ENCODE measurements around the gene VASH1.

The VASH1 gene

DNA sequence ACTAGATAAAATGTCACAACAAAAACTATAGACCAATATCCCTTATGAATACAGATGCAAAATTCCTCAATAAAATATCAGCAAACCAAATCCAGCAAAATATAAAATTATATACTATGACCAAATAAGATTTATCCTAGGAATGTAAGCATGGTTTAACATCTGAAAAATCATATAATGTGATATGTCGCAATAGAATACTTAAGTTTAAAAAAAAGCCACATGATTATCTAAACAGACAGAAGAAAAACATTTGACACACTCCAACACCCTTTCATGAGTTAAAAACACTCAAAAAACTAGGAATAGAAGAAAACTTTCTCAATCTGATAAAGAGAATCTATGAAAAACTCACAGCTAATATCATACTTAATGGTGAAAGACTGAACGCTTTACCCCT is 31.2 kb downstream of the VASH1 start:
- no peak overlapping the region for H3K27ac ChIP-seq (replicated peaks)
- no peak for DNase-seq (ENCODE audit: low read depth in 1 of 2, low spot score in 1 of 2)
- H3K4me3 ChIP-seq (replicated peaks; ENCODE audit: insufficient read depth, low read length): no peak overlapping the region
- TF ChIP-seq SPI1 (IDR thresholded peaks at IDR 0.05; ENCODE audit: borderline replicate concordance, low read depth) (no peak), REST (IDR thresholded peaks at IDR 0.05; ENCODE audit: insufficient replicate concordance, low read depth) (no peak), GABPA (IDR thresholded peaks at IDR 0.05; ENCODE audit: low read depth) (no peak)
- TF ChIP-seq, protein P1, sequence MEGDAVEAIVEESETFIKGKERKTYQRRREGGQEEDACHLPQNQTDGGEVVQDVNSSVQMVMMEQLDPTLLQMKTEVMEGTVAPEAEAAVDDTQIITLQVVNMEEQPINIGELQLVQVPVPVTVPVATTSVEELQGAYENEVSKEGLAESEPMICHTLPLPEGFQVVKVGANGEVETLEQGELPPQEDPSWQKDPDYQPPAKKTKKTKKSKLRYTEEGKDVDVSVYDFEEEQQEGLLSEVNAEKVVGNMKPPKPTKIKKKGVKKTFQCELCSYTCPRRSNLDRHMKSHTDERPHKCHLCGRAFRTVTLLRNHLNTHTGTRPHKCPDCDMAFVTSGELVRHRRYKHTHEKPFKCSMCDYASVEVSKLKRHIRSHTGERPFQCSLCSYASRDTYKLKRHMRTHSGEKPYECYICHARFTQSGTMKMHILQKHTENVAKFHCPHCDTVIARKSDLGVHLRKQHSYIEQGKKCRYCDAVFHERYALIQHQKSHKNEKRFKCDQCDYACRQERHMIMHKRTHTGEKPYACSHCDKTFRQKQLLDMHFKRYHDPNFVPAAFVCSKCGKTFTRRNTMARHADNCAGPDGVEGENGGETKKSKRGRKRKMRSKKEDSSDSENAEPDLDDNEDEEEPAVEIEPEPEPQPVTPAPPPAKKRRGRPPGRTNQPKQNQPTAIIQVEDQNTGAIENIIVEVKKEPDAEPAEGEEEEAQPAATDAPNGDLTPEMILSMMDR (IDR thresholded peaks at IDR 0.05; ENCODE audit: insufficient read depth, low read length): no peak
- H3K27me3 ChIP-seq (ENCODE audit: insufficient read depth, poor library complexity, severe bottlenecking): no peaks in the 10 kb centered on the region

DNA sequence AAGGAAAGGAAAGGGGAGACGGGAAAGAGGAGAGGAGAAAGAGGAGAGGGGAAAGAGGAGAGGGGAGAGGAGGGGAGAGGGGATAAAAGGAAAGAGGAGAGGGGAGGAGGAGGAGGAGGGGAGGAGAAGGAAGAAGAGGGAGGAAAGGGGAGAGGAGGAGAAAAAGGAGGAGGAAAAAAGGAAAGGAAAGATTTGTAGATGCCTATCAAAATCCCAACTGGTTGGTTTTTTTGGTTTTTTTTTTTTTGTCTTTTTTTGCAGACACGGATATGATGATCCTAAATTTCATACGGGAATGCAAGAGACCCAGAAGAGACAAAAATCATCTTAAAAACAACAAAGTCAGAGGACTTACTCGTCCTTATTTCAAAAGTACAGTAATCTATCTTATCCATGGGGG is 32.1 kb downstream of the VASH1 start:
- no peak for TF ChIP-seq POLR2AphosphoS5 (IDR thresholded peaks at IDR 0.05; ENCODE audit: low read depth)
- TF ChIP-seq SPI1 (IDR thresholded peaks at IDR 0.05; ENCODE audit: borderline replicate concordance, low read depth): no peak
- TF ChIP-seq REST (IDR thresholded peaks at IDR 0.05; ENCODE audit: insufficient replicate concordance, low read depth): no peak
- TF ChIP-seq, protein P1 (IDR thresholded peaks at IDR 0.05; ENCODE audit: insufficient read depth, low read length): no peak
- TF ChIP-seq GABPA (IDR thresholded peaks at IDR 0.05; ENCODE audit: low read depth): no peak
- Histone ChIP-seq H3K27me3 (ENCODE audit: insufficient read depth, poor library complexity, severe bottlenecking) (no peaks in the 10 kb centered on the region), H3K27ac (replicated peaks) (no peak overlapping the region), H3K4me3 (replicated peaks; ENCODE audit: insufficient read depth, low read length) (no peak overlapping the region)
- no peak for DNase-seq (ENCODE audit: low read depth in 1 of 2, low spot score in 1 of 2)

- Histone ChIP-seq H3K27me3 (ENCODE audit: insufficient read depth, poor library complexity, severe bottlenecking) (no peaks in the 10 kb centered on the region), H3K4me3 (replicated peaks; ENCODE audit: insufficient read depth, low read length) (no peak overlapping the region), H3K27ac (replicated peaks) (no peak overlapping the region)
- DNase-seq (ENCODE audit: low read depth in 1 of 2, low spot score in 1 of 2): no peak
- TF ChIP-seq SPI1 (IDR thresholded peaks at IDR 0.05; ENCODE audit: borderline replicate concordance, low read depth) (no peak), POLR2AphosphoS5 (IDR thresholded peaks at IDR 0.05; ENCODE audit: low read depth) (no peak), REST (IDR thresholded peaks at IDR 0.05; ENCODE audit: insufficient replicate concordance, low read depth) (no peak), GABPA (IDR thresholded peaks at IDR 0.05; ENCODE audit: low read depth) (no peak)
- TF ChIP-seq, protein P1 (IDR thresholded peaks at IDR 0.05; ENCODE audit: insufficient read depth, low read length): no peak
Observed at GRCh38 chr14:76793956-76794355, 32.7 kb downstream of the VASH1 start.
